Activated CD8-positive, alpha-beta T cell treated with anti-CD3 and anti-CD28 coated beads, Interleukin-2, amount 10 ng/mL, durations not matched to agents 7 days and 5 days (primary cell): ENCODE results near the gene CHMP6. TPM values are rescaled to one million over a fixed set of nuclear protein-coding genes. Genes with fewer than 3 reads are reported as not detected.

Experiments used
- ATAC-seq: fragments of 150-1000 bp; cut with Tn5 transposase; one replicate; pipeline ENCODE4 v1.10.0; 2021; ENCODE audit warnings: moderate library complexity
- CTCF ChIA-PET: fragments of 350-600 bp; sonication (Branson Sonifier 250); formaldehyde crosslinking; loops from one replicate; lab custom pipeline; 2021; ENCODE audit warnings: antibody characterized with exemption; lab: Charles Lee
- POLR2A ChIA-PET: fragments of 350-600 bp; sonication (Branson Sonifier 250); formaldehyde crosslinking; loops from one replicate; lab custom pipeline; 2021; ENCODE audit warnings: antibody characterized with exemption; lab: Charles Lee
- DNase-seq: peaks from one replicate; pipeline ENCODE4 v3.0.0-alpha.2; 2020
- H3K27ac Mint-ChIP-seq: one replicate; pipeline ENCODE4 v1.8.0; 2021; ENCODE audit warnings: mild to moderate bottlenecking, mixed read lengths
- H3K27me3 Mint-ChIP-seq: one replicate; pipeline ENCODE4 v1.8.0; 2021; ENCODE audit warnings: low read depth, mixed read lengths
- H3K36me3 Mint-ChIP-seq: one replicate; pipeline ENCODE4 v1.8.0; 2021; ENCODE audit warnings: low read depth, mixed read lengths
- H3K4me1 Mint-ChIP-seq: one replicate; pipeline ENCODE4 v1.8.0; 2021; ENCODE audit warnings: low read depth, mixed read lengths
- H3K4me3 Mint-ChIP-seq: one replicate; pipeline ENCODE4 v1.8.0; 2021; ENCODE audit warnings: mild to moderate bottlenecking, mixed read lengths
- H3K9me3 Mint-ChIP-seq: one replicate; pipeline ENCODE4 v1.8.0; 2022; ENCODE audit warnings: mixed read lengths; ENCODE audit not compliant: insufficient read depth
- total RNA-seq, 2 experiments: library from RNA; stranded (reverse); gene quantifications; one replicate each; pipeline ENCODE4 v1.2.3, GENCODE V29; 2021

The CHMP6 gene
- total RNA-seq, 2 experiments from 2014 or later: 32.4 to 35.5 TPM

- CTCF ChIA-PET: interaction anchor here (0.6 to 2.0 kb wide), 14 partner anchors 23 to 564 kb away, joined by 3 to 14 read pairs (median 4); partner anchors contain the start of genes NDUFAF8 and TEPSIN
- Mint-ChIP-seq H3K27ac (no peak overlapping the region), H3K4me1 (peaks cover 29% of the 10 kb centered on the region), H3K27me3 (peaks cover 7% of the 10 kb centered on the region), H3K36me3 (peaks cover 3% of the 10 kb centered on the region), H3K9me3 (no peaks in the 10 kb centered on the region), H3K4me3 (peak overlapping the region; percentile 76)
- DNase-seq (no peak), ATAC-seq (no peak)
- POLR2A ChIA-PET: interaction anchor here (1.8 kb wide), 1 partner anchor 28 kb away, joined by 6 read pairs; no protein-coding TSS in a partner anchor
Measured at GRCh38 chr17:80989586-80989913, 2.1 kb upstream of the CHMP6 start.

DNA sequence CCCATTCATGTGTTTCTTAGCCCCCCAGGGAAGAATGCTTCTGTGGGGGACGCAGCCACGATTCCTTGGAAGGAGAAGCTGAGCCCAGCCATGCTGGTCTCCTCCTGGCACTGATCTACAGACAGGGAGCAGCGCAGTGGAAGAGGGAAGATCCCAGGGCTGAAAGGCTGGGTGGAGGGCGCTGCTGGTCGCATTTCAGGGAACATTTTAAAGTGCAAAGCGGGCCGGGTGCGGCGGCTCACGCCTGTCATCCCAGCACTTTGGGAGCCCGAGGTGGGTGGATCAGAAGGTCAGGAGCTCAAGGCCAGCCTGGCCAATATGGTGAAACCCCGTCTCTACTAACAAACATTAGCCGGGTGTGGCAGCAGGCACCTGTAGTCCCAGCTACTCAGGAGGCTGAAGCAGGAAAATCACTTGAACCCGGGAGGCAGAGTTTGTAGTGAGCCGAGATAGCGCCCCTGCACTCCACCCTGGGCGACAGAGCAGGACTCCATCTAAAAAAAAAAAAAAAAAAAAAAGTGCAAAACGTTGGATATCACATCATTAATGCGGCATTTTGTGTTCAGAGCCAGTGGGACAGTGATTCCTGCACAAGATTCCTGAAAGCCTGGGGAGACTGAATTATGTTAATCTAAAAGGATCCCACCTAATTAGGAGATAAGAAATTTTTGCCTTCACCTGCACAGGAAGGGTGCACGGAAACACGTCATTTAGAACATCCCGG lies 558 bp upstream of the CHMP6 start:
- peak overlapping the region; percentile 76 for H3K4me3 Mint-ChIP-seq
- no peaks in the 10 kb centered on the region for H3K9me3 Mint-ChIP-seq
- CTCF ChIA-PET: interaction anchor here (1.0 to 1.6 kb wide), 6 partner anchors 14 to 111 kb away, joined by 3 to 4 read pairs (median 3); no protein-coding TSS in a partner anchor
- peak; percentile 1 for ATAC-seq
- H3K36me3 Mint-ChIP-seq: peaks cover 8% of the 10 kb centered on the region
- no peak for DNase-seq
- H3K4me1 Mint-ChIP-seq: peaks cover 29% of the 10 kb centered on the region
- POLR2A ChIA-PET: interaction anchor here (0.8 kb wide), 1 partner anchor 24 kb away, joined by 3 read pairs; no protein-coding TSS in a partner anchor
- peaks cover 7% of the 10 kb centered on the region for H3K27me3 Mint-ChIP-seq
- H3K27ac Mint-ChIP-seq: peak overlapping the region; percentile 74

- Mint-ChIP-seq H3K36me3 (peaks cover 8% of the 10 kb centered on the region), H3K4me3 (peak overlapping the region; percentile 71), H3K27me3 (peaks cover 7% of the 10 kb centered on the region), H3K9me3 (no peaks in the 10 kb centered on the region), H3K27ac (peak overlapping the region; percentile 71), H3K4me1 (peaks cover 29% of the 10 kb centered on the region)
- CTCF ChIA-PET: interaction anchor here (1.0 to 1.6 kb wide), 3 partner anchors 26 to 109 kb away, joined by 3 to 4 read pairs (median 3); no protein-coding TSS in a partner anchor
- POLR2A ChIA-PET: interaction anchor here (0.6 kb wide), 1 partner anchor 20 kb away, joined by 3 read pairs; no protein-coding TSS in a partner anchor
- no peak for DNase-seq
- peak; percentile 35 for ATAC-seq
Measured at GRCh38 chr17:80992077-80992947, 671 bp downstream of the CHMP6 start.

DNA sequence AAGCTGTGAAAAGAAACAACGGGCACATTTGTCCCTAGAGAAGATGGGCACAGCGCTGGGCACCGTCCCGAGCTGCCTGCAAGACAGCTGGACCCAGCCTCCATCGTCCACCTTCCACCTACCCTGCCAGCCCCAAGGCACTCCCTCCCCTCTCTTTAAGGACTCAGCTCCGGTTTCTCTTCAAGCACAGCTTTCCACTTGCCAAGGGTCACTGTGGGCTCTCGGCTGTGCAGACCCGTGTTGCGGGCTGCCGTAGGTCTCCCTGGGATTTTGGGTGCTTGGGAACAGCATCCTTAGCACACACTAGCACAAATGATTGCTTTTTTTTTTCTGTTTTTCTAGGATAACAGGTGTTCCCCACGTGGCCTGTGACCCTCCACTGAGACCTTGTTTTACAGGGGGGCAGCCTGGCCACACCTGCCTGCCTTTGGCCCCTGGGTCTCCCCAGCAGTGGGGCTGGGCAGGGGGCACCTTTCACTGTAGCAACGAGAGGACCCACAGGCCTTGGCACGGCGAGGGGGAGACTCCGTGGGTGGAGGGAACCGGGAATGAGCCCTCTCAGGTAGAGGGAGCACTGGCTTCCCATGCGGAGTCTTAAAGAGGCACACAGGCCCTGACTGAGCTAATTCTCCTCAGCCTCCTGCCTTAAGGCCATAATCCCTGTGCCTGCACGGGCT lies 1.4 kb downstream of the CHMP6 start:
- Mint-ChIP-seq H3K9me3 (no peaks in the 10 kb centered on the region), H3K27me3 (peaks cover 3% of the 10 kb centered on the region), H3K27ac (peak overlapping the region; percentile 71), H3K4me3 (peak overlapping the region; percentile 71), H3K4me1 (peaks cover 29% of the 10 kb centered on the region), H3K36me3 (peaks cover 8% of the 10 kb centered on the region)
- DNase-seq: no peak
- ChIA-PET CTCF (interaction anchor here (0.7 kb wide), 1 partner anchor 19 kb away, joined by 3 read pairs; no protein-coding TSS in a partner anchor), POLR2A (interaction anchor here (0.6 kb wide), 1 partner anchor 19 kb away, joined by 3 read pairs; no protein-coding TSS in a partner anchor)
- no peak for ATAC-seq

DNA sequence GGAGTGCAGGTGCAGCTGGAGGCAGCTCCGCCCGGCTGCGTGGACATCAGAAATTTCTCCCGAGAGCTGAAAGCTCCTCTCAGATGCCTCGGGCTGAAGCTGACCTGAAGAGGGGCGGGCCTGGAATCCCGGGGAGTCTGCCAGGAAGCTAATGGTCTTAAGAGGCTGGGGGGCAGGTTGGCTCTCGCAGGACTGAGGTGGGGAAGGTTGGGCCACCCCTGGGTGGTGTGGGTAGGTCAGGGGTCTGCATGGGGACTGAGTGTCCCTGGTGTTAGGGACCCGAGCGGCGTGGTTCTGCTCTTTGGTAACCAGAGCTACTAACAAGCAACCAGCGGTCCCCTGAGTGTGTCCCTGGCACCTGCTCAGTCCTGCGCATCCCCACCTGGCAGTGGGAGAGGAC lies 3.5 kb downstream of the CHMP6 start:
- H3K27ac Mint-ChIP-seq: no peak overlapping the region
- CTCF ChIA-PET: no interaction called here
- POLR2A ChIA-PET: interaction anchor here (0.6 kb wide), 1 partner anchor 849 kb away, joined by 4 read pairs; no protein-coding TSS in a partner anchor

DNA sequence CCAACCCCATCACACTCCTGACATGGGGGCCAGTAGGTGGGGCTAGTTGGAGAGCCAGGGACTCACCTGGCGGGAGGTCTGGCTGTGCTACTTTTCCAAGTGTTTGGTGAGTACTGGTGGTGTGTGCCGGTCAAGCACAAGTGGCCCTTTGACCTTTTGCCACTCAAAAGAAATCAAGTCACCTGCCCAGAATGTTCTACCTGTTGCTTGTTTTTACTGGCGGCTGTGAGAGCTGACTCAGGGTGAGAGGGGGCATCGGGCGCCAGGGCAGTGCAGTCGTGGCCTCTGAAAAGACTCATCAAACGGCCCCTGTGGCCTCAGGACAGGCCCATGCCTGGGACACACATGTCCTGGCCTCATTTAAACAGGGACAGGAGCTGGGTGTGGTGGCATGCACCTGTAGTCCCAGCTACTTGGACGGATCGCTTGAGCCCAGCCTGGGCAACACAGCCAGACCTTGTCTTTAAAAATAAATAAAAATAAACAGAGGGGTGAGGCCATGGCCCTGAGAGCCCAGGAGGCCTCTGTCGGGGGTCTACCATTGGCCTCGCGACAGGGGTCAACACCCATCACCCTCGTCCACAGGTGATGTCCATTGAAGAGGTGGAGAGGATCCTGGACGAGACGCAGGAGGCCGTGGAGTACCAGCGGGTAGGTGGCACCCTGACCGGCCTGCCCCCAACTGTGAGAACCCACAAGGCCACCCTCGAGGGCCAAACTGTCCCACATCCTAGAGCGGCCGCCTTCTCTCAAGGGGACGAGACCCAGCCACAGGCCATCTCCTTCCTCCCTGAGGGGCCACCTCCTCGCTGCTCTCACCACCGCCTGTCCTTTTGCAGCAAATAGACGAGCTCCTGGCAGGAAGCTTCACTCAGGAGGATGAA lies 5.0 kb downstream of the CHMP6 start:
- ATAC-seq (no peak), DNase-seq (no peak)
- ChIA-PET POLR2A (no interaction called here), CTCF (no interaction called here)
- H3K36me3 Mint-ChIP-seq: peaks cover 15% of the 10 kb centered on the region
- H3K27me3 Mint-ChIP-seq: peaks cover 5% of the 10 kb centered on the region
- no peak overlapping the region for H3K27ac Mint-ChIP-seq
- peaks cover 15% of the 10 kb centered on the region for H3K4me1 Mint-ChIP-seq
- no peak overlapping the region for H3K4me3 Mint-ChIP-seq
- no peaks in the 10 kb centered on the region for H3K9me3 Mint-ChIP-seq

More for the DNA sequence above, 3.5 kb downstream of the CHMP6 start:
- no peaks in the 10 kb centered on the region for H3K27me3 Mint-ChIP-seq
- peaks cover 15% of the 10 kb centered on the region for H3K36me3 Mint-ChIP-seq
- peaks cover 21% of the 10 kb centered on the region for H3K4me1 Mint-ChIP-seq
- ATAC-seq: no peak
- DNase-seq: no peak
- no peaks in the 10 kb centered on the region for H3K9me3 Mint-ChIP-seq
- no peak overlapping the region for H3K4me3 Mint-ChIP-seq

DNA sequence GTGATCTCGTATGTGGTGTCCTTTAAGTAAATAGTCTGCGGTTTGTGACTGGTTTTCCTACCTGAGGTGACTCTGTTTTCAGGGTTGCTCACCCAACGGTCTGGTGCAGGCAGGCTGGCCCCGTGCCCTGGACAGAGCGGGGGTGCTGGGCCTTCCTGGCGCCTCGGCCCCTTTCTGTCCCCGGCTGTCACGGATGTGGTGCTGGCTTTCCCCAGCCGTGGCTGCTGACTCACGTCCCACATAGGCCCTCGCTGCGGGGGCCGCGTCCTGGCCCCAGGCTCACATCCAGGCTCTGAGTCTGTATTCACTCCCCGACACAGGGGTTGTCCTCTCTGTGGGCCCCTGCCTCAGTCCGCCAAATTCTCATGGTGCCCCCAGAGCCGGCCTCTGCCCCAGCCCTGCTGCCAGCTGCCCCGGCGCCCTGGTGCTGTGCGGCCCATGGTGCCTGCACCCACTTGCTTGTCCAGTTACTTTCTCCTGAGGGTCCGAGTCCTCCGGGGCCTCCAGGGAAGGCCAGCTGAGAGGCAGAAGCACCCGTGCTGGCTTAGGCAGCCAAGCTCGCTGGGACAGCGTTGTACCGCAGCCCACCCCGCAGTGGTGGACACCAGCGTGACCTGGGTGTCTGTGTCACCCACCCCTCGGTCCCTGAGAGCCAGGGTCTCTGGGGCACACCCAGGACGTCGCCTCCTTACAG lies 5.9 kb downstream of the CHMP6 start:
- peaks cover 15% of the 10 kb centered on the region for H3K4me1 Mint-ChIP-seq
- H3K4me3 Mint-ChIP-seq: no peak overlapping the region
- POLR2A ChIA-PET: no interaction called here
- no peaks in the 10 kb centered on the region for H3K9me3 Mint-ChIP-seq
- DNase-seq (no peak), ATAC-seq (no peak)
- H3K27me3 Mint-ChIP-seq: peaks cover 10% of the 10 kb centered on the region
- no peak overlapping the region for H3K27ac Mint-ChIP-seq
- peaks cover 15% of the 10 kb centered on the region for H3K36me3 Mint-ChIP-seq
- CTCF ChIA-PET: no interaction called here

DNA sequence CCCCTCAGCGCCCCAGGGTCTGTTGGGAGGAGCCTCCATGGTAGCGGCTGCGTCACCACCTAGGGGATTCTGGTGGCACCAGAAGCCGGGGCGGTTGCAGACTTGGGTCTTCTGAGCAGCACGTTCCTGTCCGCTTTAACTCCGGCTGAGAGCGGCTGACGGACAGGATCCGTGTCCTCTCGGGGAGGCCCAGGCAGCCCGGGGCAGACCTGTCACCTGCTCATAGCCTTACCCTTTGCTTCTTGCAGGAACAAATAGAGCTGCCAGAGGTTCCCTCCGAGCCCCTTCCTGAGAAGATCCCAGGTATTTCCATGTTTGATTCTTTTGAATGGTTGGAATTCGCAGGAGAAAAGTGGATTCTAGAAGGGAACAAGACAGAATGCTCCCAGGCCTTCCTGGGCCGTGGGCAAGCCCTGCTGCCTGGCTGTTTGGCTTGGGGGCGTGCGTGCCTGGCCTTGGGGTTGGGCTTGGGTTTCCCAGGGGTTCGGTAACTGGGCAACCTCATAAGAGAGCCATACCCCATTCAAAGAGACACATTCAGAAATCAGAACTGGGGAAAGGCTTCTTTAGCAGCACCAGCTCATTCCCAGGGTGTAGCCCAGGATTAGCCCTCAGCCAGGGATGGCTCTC lies 6.6 kb downstream of the CHMP6 start:
- no peak overlapping the region for H3K27ac Mint-ChIP-seq
- DNase-seq: no peak
- CTCF ChIA-PET: no interaction called here

GRCh38 chr17:80998748-80999535 lies 7.3 kb downstream of the CHMP6 start:
- DNase-seq (no peak), ATAC-seq (no peak)
- H3K4me1 Mint-ChIP-seq: peaks cover 9% of the 10 kb centered on the region
- peaks cover 15% of the 10 kb centered on the region for H3K36me3 Mint-ChIP-seq
- POLR2A ChIA-PET: no interaction called here
- H3K27me3 Mint-ChIP-seq: peaks cover 20% of the 10 kb centered on the region
- H3K4me3 Mint-ChIP-seq: no peak overlapping the region
- CTCF ChIA-PET: no interaction called here
- H3K27ac Mint-ChIP-seq: no peak overlapping the region
- H3K9me3 Mint-ChIP-seq: no peaks in the 10 kb centered on the region

More for the DNA sequence above, 6.6 kb downstream of the CHMP6 start:
- H3K27me3 Mint-ChIP-seq: peaks cover 14% of the 10 kb centered on the region
- peaks cover 15% of the 10 kb centered on the region for H3K36me3 Mint-ChIP-seq
- peaks cover 10% of the 10 kb centered on the region for H3K4me1 Mint-ChIP-seq
- no peak for ATAC-seq
- POLR2A ChIA-PET: no interaction called here
- H3K9me3 Mint-ChIP-seq: no peaks in the 10 kb centered on the region
- no peak overlapping the region for H3K4me3 Mint-ChIP-seq
